WI38 (cell line): ENCODE results near the gene PAXIP1.
"Not testable (repeated sequence)": the region's sequence is repeated elsewhere in the genome, so short reads cannot be mapped to it uniquely, and the experiment has no call there.

Experiments
- H3K4me3 ChIP-seq: 2 replicates; pipeline ENCODE4 v1.5.1; 2011; ENCODE audit warnings: low read depth, mild to moderate bottlenecking, control low read depth, low read length
- TF ChIP-seq, protein P1 (sequence below): IDR thresholded peaks from 2 replicates; pipeline ENCODE4 v1.5.1; 2012; ENCODE audit warnings: low read depth, mild to moderate bottlenecking, control low read depth, low read length

PAXIP1 gene

DNA sequence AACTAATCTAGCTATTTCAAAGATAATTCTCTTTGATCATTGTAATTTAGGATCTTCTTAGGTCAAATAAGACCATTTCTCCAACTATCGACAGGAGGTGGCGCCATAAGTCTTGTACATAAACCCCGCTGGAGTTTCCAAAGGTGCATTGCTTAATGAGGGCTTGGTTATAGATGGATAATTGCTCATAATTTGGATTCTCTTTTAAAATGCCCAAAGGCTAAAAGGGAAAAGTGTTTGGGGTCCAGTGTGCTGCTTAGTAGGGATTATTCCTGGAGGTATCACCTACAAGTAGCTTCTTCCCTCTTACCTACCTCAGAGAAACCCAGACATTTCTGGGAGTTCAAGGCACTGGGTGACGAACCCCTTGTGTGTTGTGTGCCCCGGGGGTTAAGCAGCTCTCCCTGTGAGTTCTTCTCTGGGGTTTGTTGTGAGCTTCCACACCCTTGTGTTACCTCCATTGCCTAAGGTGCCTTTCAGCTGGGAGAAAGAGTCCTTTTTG is 75.2 kb downstream of the PAXIP1 start:
- H3K4me3 ChIP-seq: peak overlapping the region; percentile 77
- TF ChIP-seq, protein P1, sequence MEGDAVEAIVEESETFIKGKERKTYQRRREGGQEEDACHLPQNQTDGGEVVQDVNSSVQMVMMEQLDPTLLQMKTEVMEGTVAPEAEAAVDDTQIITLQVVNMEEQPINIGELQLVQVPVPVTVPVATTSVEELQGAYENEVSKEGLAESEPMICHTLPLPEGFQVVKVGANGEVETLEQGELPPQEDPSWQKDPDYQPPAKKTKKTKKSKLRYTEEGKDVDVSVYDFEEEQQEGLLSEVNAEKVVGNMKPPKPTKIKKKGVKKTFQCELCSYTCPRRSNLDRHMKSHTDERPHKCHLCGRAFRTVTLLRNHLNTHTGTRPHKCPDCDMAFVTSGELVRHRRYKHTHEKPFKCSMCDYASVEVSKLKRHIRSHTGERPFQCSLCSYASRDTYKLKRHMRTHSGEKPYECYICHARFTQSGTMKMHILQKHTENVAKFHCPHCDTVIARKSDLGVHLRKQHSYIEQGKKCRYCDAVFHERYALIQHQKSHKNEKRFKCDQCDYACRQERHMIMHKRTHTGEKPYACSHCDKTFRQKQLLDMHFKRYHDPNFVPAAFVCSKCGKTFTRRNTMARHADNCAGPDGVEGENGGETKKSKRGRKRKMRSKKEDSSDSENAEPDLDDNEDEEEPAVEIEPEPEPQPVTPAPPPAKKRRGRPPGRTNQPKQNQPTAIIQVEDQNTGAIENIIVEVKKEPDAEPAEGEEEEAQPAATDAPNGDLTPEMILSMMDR: peak; percentile 34

DNA sequence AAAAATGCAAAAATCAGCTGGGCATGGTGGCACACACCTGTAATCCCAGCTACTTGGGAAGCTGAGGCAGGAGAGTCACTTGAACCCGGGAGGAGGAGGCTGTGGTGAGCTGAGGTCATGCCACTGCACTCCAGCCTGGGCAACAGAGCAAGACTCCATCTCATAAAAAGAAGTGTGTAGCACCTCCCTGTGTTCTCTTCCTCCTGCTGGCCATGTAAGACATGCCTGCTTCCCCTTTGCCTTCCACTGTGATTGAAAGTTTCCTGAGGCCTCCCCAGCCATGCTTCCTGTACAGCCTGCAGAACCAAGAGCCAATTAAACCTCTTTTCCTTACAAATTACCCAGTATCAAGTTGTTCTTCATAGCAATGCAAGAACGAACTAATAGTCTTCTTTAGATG is 80.5 kb downstream of the PAXIP1 start:
- not testable (repeated sequence) for H3K4me3 ChIP-seq

DNA sequence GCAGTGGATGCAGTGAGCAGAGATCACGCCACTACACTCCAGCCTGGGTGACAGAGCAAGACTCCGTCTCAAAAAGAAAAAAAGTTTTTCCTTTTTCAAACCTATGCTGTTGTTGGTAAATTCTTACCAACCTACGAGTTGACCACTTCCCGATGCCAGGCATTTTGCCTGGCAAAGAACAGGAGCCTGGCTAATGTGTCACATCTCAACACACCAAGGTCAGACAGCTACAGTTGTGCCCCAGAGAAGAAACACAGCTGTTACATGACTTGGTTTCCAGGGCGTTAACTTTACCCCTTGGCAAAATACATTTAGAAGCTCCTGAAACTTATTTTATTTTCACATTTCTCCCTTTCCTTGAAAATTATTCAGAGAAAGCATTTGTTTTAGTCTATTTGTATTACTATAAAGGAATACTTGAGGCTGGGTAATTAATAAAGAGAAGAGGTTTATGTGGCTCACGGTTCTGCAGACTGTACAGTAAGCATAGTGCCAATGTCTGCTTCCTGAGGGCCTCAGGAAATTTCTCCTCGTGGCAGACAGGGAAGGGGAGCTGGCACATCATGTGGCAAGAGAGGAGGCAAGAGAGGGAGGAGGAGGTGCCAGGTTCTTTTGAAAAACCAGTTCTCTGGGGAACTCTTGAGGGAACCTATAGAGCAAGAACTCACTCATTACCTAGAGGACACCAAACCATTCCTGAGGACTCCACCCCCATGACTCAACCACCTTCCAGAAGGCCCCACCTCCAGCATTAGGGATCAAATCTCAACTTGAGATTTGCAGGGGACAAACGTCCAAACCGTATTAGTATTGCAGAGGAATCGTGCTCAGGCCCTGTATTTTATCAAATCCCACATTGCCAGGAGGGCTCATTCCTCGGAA is 83.3 kb downstream of the PAXIP1 start:
- no peak overlapping the region for H3K4me3 ChIP-seq
- TF ChIP-seq, protein P1: no peak

DNA sequence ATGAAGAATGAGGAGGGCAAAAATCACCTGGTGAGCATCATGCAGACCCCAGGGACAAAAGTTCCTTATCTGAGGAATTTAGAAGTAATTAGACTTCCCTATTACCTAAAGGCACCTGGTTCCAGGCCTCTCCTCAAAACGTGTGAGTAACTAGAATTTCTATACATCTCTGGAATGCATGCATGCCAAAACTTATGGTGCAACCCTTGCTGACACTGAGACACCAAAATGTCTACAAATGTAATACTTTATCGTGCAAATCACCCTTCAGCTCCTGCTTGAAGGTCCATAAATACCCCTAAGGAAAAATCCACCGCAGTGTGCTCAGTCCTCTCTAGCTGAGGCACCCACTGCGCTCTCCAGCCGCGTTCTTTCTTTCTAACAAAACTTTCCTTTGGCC is 84.2 kb downstream of the PAXIP1 start:
- TF ChIP-seq, protein P1: no peak
- H3K4me3 ChIP-seq: no peak overlapping the region

DNA sequence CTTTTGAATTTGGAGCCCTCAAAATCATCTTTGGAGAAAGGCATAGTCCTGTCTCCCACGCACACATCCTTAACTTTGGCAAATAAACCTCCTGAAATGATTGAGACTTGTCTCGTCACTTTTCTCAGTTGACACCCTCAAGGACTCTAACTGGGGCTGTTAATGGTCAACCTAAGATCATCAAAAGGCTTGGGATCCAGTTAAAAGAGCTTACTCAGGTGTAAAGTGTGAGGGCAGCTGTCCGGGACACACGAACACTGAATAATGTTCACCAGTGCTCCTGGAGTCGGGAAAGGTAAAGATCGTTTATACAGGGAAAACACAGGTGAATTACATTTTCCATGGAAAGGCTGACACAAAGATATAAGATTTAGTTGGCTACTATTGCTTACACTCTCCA is 84.7 kb downstream of the PAXIP1 start:
- TF ChIP-seq, protein P1: no peak
- no peak overlapping the region for H3K4me3 ChIP-seq

DNA sequence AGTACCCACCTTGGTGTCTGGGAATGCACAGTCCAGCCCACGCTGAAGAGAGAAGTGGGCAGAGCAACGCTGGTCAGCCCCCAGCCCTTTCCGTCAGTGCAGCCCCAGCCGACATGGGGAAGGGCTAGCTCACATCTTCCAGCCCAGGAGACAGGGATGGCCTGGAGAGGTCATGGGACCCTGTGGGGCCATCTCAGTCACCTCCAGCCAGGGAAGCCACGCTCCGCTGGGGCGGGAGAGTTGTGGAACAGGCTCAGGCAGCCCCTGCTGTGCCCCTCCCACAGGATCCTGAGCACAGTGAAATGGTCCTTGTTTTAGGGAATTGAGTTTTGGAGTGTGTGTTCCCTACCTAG is 85.1 kb downstream of the PAXIP1 start:
- TF ChIP-seq, protein P1: no peak
- H3K4me3 ChIP-seq: no peak overlapping the region

DNA sequence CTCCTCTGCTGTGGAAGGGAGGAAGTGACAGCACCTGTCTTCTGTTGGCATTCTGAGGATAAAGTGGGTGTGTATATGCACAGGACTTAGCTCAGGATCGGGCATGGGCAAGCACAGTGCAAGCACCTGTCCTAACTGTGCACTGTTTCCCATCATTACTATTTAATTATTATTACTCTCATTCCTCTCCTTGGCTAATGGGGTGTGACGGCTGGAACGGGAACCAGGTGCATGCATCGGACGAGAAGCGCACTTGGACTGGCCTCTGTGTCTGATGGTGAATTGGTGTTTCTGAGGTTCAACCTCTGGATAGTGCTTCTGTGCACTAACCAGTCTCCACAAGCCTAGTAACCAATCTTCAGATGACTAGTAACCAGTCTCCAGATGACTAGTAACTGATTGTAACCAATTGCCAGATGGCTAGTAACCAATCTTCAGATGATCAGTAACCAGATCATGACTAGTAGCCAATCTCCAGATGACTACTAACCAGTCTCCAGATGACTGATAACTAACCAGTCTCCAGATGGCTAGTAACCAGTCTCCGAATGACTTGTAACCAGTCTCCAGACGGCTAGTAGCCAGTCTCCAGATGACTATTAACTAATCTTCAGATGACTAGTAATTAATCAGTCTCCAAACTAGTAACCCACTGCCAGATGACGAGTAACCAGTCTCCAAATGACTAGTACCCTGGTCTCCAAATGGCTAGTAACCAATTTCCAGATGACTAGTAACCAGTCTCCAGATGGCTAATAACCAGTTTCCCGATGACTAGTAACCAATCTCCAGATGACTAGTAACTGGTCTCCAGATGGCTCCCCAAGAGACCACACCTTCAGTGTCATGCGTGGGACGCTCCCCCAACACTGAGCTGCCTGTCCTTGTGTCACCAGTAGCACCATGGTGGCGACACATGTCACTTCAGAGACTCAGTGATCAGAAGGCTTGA is 85.8 kb downstream of the PAXIP1 start:
- no peak overlapping the region for H3K4me3 ChIP-seq

More for the DNA sequence above, 85.8 kb downstream of the PAXIP1 start:
- TF ChIP-seq, protein P1: no peak
